Spinal cord (tissue), 10 donors: Measurements from ENCODE around the gene UBE2D2. TPM values are rescaled to one million over a fixed set of nuclear protein-coding genes. Genes with fewer than 3 reads are reported as not detected.
A peak's percentile ranks its signal among the peaks of the same experiment; 100 is the strongest.
"Not testable (repeated sequence)": the region's sequence is repeated elsewhere in the genome, so short reads cannot be mapped to it uniquely, and the experiment has no call there.

Experiments used
- DNase-seq, 6 donors: peaks; one replicate each; pipeline versions ENCODE4 v3.0.0 to v3.0.0-alpha.2; 2013 to 2015; ENCODE audit warnings: low spot score in 6 of 6, low read depth in 4 of 6
- H3K27ac ChIP-seq: one replicate; pipeline ENCODE4 v1.5.1; 2013; ENCODE audit warnings: low read depth, low read length, control low read depth
- H3K27me3 ChIP-seq: one replicate; pipeline ENCODE4 v1.6.1; 2013; ENCODE audit warnings: low read length; ENCODE audit not compliant: control insufficient read depth, insufficient read depth
- H3K36me3 ChIP-seq: one replicate; pipeline ENCODE4 v1.6.1; 2013; ENCODE audit warnings: low read length; ENCODE audit not compliant: control insufficient read depth, insufficient read depth
- H3K4me1 ChIP-seq: one replicate; pipeline ENCODE4 v1.6.1; 2013; ENCODE audit warnings: low read length; ENCODE audit not compliant: control insufficient read depth, insufficient read depth
- H3K4me3 ChIP-seq: one replicate; pipeline ENCODE4 v1.5.1; 2013; ENCODE audit warnings: low read depth, low read length, control low read depth
- H3K9me3 ChIP-seq: one replicate; pipeline ENCODE4 v1.6.1; 2013; ENCODE audit warnings: low read length; ENCODE audit not compliant: control insufficient read depth, insufficient read depth
- WGBS: methylation state at CpG from one replicate; pipeline ENCODE4 v1.1.5; 2013; ENCODE audit warnings: missing lambda C conversion rate; ENCODE audit not compliant: insufficient coverage; 5-methylcytosine and 5-hydroxymethylcytosine counted together
- polyA plus RNA-seq, 2 donors: library from polyadenylated mRNA; unstranded; fragments of 120-200 nt; gene quantifications; one replicate each; pipeline ENCODE4 v1.2.1, GENCODE V29; 2013; ENCODE audit not compliant: insufficient read length in 2 of 2
- total RNA-seq, 2 donors: library from RNA; depleted of rRNA in 1 of 2; stranded (reverse); fragments of 120-200 nt in 1 of 2; fragments of >200 nt in 1 of 2; gene quantifications; one replicate each; pipeline versions ENCODE4 v1.2.3 to v1.2.4, GENCODE V29; 2013 to 2014
- donor health status: healthy.

UBE2D2 gene
- total and polyA plus RNA-seq, 4 donors = 108 to 185 (median 140) TPM

DNA sequence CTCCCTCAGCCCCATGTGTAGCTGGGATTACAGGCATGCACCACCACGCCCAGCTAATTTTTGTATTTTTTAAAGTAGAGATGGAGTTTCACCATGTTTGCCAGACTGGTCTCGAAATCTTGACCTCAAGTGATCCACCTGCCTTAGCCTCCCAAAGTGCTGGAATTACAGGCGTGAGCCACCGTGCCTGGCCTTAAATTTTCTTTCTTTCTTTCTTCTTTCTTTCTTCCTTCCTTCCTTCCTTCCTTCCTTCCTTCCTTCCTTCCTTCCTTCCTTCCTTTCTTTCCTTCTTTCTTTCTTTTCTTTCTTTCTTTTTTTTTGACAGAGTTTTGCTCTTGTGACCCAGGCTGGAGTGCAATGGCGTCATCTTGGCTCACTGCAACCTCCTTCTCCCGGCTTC, 14.5 kb upstream of the UBE2D2 start:
- 100% methylated on average over 4 of the region's 6 CpGs for WGBS
- H3K4me1 ChIP-seq, H3K36me3 ChIP-seq, H3K27ac ChIP-seq, H3K4me3 ChIP-seq, DNase-seq, H3K9me3 ChIP-seq, H3K27me3 ChIP-seq: not testable (repeated sequence)

DNA sequence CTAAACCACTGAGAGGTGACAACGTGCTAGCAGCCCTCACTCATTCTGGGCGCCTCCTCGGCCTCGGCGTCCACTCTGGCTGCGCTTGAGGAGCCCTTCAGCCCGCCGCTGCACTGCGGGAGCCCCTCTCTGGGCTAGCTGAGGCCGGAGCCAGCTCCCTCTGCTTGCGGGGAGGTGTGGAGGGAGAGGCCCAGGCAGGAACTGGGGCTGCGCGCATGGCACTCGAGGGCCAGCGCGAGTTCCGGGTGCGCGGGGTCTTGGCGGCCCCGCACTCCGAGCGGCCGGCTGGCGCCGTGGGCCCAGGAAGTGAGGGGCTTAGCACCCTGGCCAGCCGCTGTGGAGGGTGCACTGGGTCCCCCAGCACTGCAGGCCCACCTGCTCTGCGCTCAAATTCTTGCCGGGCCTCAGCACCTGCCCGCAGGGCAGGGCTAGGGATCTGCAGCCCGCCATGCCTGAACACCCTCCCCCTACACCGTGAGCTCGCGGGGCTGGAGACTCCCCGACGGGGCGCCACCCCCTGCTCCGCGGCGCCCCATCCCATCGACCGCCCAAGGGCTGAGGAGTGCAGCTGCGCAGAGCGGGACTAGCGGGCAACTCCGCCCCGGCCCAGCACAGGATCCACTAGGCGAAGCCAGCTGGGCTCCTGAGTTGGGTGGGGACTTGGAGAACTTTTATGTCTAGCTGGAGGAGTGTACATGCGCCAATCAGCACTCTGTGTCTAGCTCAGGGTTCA, 11.8 kb upstream of the UBE2D2 start:
- DNase-seq = no peak
- 97% methylated on average over 42 of the region's 49 CpGs for WGBS
- Histone ChIP-seq H3K4me1 (no peaks in the 10 kb centered on the region), H3K27ac (no peak overlapping the region), H3K9me3 (no peaks in the 10 kb centered on the region), H3K4me3 (no peak overlapping the region), H3K36me3 (no peaks in the 10 kb centered on the region), H3K27me3 (no peaks in the 10 kb centered on the region)

DNA sequence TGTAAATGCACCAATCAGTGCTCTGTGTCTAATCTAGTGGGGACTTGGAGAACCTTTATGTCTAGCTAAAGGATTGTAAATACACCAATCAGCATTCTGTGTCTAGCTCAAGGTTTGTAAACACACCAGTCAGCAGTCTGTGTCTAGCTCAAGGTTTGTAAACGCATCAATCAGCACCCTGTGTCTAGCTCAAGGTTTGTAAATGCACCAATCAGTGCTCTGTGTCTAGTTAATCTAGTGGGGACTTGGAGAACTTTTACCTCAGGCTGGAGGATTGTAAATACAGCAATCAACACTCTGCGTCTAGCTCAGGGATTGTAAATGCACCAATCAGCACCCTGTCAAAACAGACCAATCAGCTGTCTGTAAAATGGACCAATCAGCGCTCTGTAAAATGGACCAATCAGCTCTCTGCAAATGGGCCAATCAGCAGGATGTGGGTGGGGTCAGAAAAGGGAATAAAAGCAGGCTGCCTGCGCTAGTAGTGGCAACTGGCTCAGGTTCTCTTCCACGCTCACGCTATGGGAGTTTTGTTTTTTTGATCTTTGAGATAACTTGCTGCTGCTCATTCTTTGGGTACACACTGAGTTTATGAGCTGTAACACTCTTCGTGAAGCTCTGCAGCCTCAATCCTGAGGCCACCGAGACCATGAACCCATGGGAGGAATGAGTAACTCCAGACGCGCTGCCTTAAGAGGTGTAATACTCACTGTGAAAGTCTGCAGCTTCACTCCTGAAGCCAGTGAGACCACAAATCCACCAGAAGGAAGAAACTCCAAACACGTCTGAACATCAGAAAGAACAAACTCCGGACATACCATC, 10.9 kb upstream of the UBE2D2 start:
- H3K4me3 ChIP-seq, H3K4me1 ChIP-seq, H3K27ac ChIP-seq, H3K9me3 ChIP-seq, H3K27me3 ChIP-seq, DNase-seq, H3K36me3 ChIP-seq: not testable (repeated sequence)
- WGBS = 89% methylated on average over 10 of the region's 12 CpGs

DNA sequence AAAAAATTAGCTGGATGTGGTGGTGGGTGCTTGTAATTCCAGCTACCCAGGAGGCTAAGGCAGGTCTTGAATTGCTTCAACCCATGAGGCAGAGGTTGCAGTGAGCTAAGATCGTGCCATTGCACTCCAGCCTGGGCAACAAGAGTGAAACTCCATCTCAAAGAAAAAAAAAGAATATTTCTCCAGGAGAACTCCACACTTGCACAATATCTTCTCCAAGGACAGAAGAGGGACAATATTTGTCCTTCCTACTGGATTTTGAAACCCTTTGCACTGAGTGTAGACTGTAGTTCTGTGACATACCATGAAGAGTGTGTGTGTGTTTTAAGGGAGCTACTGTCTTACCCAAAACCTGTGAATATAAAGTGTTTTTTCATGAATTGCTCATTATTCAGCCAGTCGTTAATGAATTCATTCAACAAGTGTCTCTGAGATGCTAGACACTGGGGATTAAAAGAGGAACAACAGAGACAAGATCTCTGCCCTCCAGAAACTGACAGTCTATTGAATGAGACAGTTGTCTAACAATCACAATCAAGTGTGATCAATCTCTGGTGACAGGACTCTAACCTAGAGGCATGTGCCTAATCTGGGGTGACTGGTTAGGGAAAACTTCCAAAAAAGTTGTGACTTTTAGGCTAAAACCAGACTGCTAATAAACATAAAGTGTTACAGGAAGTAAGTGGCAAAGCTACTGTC, 9.8 kb upstream of the UBE2D2 start:
- WGBS = 40% methylated on average over 1 of the region's 2 CpGs
- Histone ChIP-seq H3K36me3 (no peaks in the 10 kb centered on the region), H3K4me3 (no peak overlapping the region), H3K9me3 (no peaks in the 10 kb centered on the region), H3K4me1 (no peaks in the 10 kb centered on the region), H3K27me3 (no peaks in the 10 kb centered on the region), H3K27ac (no peak overlapping the region)
- peak in 1 of 6 donors; percentile 17 for DNase-seq

DNA sequence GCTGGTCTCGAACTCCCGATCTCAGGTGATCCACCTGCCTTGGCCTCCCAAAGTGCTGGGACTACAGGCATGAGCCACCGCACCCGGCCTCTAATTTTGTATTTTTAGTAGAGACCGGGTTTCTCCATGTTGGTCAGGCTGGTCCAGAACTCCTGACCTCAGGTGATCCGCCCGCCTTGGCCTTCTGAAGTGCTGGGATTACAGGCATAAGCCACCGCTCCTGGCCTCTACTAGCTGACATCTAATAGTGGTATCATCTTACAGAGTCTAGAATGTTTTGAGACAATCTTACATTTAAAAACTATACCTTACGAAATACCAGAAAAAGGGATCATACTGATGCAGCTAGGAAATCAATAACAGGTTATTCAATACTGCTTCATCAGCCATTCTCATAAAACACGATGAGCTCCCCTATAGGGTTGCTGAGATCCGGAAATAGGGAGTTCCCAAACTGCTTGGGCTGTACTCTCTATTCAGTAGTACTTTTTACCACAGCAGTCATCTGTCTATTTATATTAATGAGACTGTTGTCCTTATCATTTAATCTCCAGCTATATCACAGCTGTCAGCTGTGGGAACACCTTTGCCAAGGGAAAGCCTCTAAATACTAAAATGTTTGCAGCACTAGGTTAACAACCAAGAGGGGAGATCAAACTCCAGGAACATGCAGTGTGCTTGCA, 8.1 kb upstream of the UBE2D2 start:
- Histone ChIP-seq H3K4me1 (no peaks in the 10 kb centered on the region), H3K27ac (no peak overlapping the region), H3K9me3 (no peaks in the 10 kb centered on the region), H3K36me3 (no peaks in the 10 kb centered on the region), H3K27me3 (no peaks in the 10 kb centered on the region), H3K4me3 (no peak overlapping the region)
- 97% methylated on average over 5 of the region's 11 CpGs for WGBS
- DNase-seq = no peak

DNA sequence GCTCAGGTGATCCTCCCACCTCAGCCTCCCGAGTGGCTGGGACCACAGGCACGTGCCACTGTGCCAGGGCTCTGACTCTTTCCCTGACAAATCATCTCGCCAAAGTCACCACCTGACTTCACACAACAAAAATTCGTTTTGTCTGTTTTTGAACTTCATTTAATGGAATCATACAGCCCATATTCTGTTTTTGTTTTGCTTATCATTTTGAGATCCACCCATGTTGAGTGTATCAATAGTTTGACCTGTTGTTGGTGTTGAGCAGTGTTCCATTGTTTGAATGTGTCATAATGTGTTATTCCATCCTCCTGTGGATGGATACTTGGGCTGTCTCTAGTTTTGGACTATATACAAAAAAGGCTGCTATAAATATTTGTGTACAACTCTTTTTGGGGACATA, 6.9 kb upstream of the UBE2D2 start:
- no peak overlapping the region for H3K27ac ChIP-seq
- H3K36me3 ChIP-seq = no peaks in the 10 kb centered on the region
- H3K9me3 ChIP-seq = no peaks in the 10 kb centered on the region
- H3K27me3 ChIP-seq = no peaks in the 10 kb centered on the region
- H3K4me3 ChIP-seq = no peak overlapping the region
- WGBS = 84% methylated on average over 3 of the region's 4 CpGs
- DNase-seq = no peak
- no peaks in the 10 kb centered on the region for H3K4me1 ChIP-seq

DNA sequence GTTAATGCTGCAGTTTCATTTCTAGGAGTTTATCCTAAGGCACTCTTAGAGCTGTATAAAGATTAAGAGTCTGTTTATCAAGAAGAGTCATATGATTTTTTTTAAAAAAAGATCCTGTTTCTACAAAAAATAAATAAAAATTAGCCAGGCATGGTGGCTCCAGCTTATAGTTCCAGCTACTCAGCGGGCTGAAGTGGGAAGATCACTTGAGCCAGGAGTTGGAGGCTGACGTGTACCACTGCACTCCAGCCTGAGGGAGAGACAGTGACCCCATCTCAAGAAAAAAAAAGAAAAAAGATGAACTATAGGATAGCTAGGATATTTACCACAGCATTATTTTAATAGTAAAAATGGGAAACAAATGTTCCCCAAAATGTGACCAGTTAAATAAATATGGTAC, 3.3 kb upstream of the UBE2D2 start:
- Histone ChIP-seq H3K9me3 (no peaks in the 10 kb centered on the region), H3K27ac (no peak overlapping the region), H3K36me3 (no peaks in the 10 kb centered on the region), H3K4me3 (no peak overlapping the region), H3K27me3 (no peaks in the 10 kb centered on the region), H3K4me1 (peaks cover 10% of the 10 kb centered on the region)
- WGBS = 100% methylated on average over 1 of the region's 2 CpGs
- no peak for DNase-seq

DNA sequence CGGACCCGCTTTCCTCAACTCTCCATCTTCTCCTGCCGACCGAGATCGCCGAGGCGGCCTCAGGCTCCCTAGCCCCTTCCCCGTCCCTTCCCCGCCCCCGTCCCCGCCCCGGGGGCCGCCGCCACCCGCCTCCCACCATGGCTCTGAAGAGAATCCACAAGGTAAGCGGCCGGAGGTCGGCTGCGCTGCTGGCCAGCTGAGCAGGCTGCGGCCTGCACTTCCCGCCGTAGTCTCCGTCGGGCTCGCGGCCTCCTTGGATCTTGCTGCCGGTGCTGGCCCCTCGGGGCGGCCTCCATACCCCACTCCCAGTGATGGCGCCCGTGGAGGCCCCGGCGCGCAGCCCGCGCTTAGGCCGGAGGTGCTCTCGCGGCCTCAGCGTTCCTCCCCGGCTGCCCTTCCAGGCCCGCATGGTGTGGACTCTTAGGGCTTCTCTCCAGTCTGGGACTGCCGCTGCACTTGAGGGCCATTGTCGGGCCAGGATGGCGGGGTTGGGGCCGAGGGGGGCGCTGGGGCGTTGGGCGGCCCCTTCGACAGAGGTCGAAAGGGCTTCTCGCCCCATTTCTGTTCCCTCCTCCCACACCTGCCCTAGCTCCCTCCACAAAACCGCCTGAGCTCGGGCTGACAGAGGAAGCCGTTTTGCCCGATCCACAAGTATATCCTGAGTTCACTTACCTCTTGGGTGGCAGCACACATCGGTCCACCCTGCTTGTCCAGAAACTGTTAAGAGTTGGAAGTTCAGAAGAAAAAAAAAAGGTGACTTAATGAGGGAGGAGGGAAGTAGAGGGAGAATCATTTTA, 714 bp downstream of the UBE2D2 start:
- Histone ChIP-seq H3K9me3 (no peaks in the 10 kb centered on the region), H3K4me1 (peaks cover 20% of the 10 kb centered on the region), H3K4me3 (peak overlapping the region; percentile 78), H3K36me3 (peaks cover 6% of the 10 kb centered on the region), H3K27ac (peak overlapping the region; percentile 93), H3K27me3 (no peaks in the 10 kb centered on the region)
- under 1% methylated on average over 52 of the region's 57 CpGs for WGBS
- DNase-seq = no peak

DNA sequence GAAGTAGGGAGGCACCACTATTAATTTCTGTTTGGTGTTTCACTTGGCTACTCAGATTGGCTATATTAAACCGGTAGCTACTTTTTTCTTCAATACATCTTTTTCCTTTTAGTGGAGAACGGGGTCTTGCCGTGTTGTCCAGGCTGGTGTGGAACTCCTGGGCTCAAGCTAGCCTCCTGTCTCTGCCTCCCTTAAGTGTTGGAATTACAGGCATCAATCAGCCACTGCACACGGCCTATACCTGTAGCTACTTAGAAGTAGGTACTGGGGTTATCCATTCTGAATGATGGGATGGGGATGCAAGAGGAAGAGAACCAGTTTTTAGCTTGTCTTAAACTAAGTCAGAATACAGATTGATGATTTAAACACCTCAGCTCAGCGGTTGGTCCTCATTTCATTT, 1.7 kb downstream of the UBE2D2 start:
- peaks cover 20% of the 10 kb centered on the region for H3K4me1 ChIP-seq

More for the DNA sequence above, 1.7 kb downstream of the UBE2D2 start:
- DNase-seq = no peak
- H3K27me3 ChIP-seq = no peaks in the 10 kb centered on the region
- no peaks in the 10 kb centered on the region for H3K9me3 ChIP-seq
- H3K36me3 ChIP-seq = peaks cover 10% of the 10 kb centered on the region
- no CpG with 5 or more reads among the region's 5 CpGs for whole genome bisulfite sequencing
- no peak overlapping the region for H3K27ac ChIP-seq
- peak overlapping the region; percentile 78 for H3K4me3 ChIP-seq
